ENCODE measurements around the gene GMPR.
"Not testable (repeated sequence)": the region's sequence is repeated elsewhere in the genome, so short reads cannot be mapped to it uniquely, and the experiment has no call there.

The GMPR gene

GRCh38 chr6:16225062-16225731 is 13.2 kb upstream of the GMPR start:
- DNase-seq (ENCODE audit: low spot score), result not testable (repeated sequence)

GRCh38 chr6:16226117-16227047 is 12.0 kb upstream of the GMPR start:
- DNase-seq (ENCODE audit: low spot score), result not testable (repeated sequence)

- DNase-seq (ENCODE audit: low spot score), result no peak
These were observed 11.3 kb upstream of the GMPR start for GRCh38 chr6:16227048-16227562.

GRCh38 chr6:16227605-16228004 is 10.8 kb upstream of the GMPR start:
- no peak for DNase-seq (ENCODE audit: low spot score)

GRCh38 chr6:16228043-16228442 is 10.3 kb upstream of the GMPR start:
- no peak for DNase-seq (ENCODE audit: low spot score)

GRCh38 chr6:16228709-16229665 is 9.4 kb upstream of the GMPR start:
- no peak for DNase-seq (ENCODE audit: low spot score)

GRCh38 chr6:16229700-16230099 is 8.7 kb upstream of the GMPR start:
- DNase-seq (ENCODE audit: low spot score), result no peak

- DNase-seq (ENCODE audit: low spot score), result no peak
These were observed 7.4 kb upstream of the GMPR start for GRCh38 chr6:16230953-16231352.

GRCh38 chr6:16232086-16232485 is 6.3 kb upstream of the GMPR start:
- DNase-seq (ENCODE audit: low spot score), result no peak

GRCh38 chr6:16236009-16236501 is 2.3 kb upstream of the GMPR start:
- DNase-seq (ENCODE audit: low spot score), result no peak

GRCh38 chr6:16236631-16237199 is 1.7 kb upstream of the GMPR start:
- DNase-seq (ENCODE audit: low spot score), result no peak

GRCh38 chr6:16237242-16237641 is 1.1 kb upstream of the GMPR start:
- DNase-seq (ENCODE audit: low spot score), result no peak

GRCh38 chr6:16238963-16239797 is 793 bp downstream of the GMPR start:
- DNase-seq (ENCODE audit: low spot score), result peak; percentile 71

GRCh38 chr6:16239798-16240123 is 1.4 kb downstream of the GMPR start:
- DNase-seq (ENCODE audit: low spot score), result no peak

- no peak for DNase-seq (ENCODE audit: low spot score)
These were observed 2.4 kb downstream of the GMPR start for GRCh38 chr6:16240589-16241320.

GRCh38 chr6:16241321-16241689 is 2.9 kb downstream of the GMPR start:
- DNase-seq (ENCODE audit: low spot score), result no peak

- DNase-seq (ENCODE audit: low spot score), result no peak
These were observed 4.7 kb downstream of the GMPR start for GRCh38 chr6:16243055-16243454.

GRCh38 chr6:16243664-16244063 is 5.3 kb downstream of the GMPR start:
- no peak for DNase-seq (ENCODE audit: low spot score)

GRCh38 chr6:16244446-16244845 is 6.1 kb downstream of the GMPR start:
- no peak for DNase-seq (ENCODE audit: low spot score)

GRCh38 chr6:16244869-16245451 is 6.6 kb downstream of the GMPR start:
- DNase-seq (ENCODE audit: low spot score), result no peak

Data from SW480 (cell line).